HepG2 (cell line): ENCODE data around the gene SAXO1.

Source experiments
- ARNT ChIP-seq: fragments of 450-650 bp; IDR thresholded peaks from 2 replicates; pipeline ENCODE4 v1.6.1; 2017
- ATF6 ChIP-seq: sonication (generic); formaldehyde crosslinking; conservative IDR thresholded peaks from 2 replicates; pipeline ENCODE4 v1.4.0; 2020; ENCODE audit warnings: missing genetic modification reagents
- CTCF ChIP-seq: sonication (generic); formaldehyde crosslinking; IDR thresholded peaks from 2 replicates; pipeline ENCODE4 v1.5.0; 2020; ENCODE audit warnings: mild to moderate bottlenecking, missing genetic modification reagents, moderate library complexity
- ELF4 ChIP-seq: sonication (generic); formaldehyde crosslinking; IDR thresholded peaks from 2 replicates; pipeline ENCODE4 v1.5.0; 2020; ENCODE audit warnings: missing genetic modification reagents, mild to moderate bottlenecking, moderate library complexity, borderline replicate concordance
- GLMP ChIP-seq: sonication (generic); formaldehyde crosslinking; IDR thresholded peaks from 2 replicates; pipeline ENCODE4 v1.9.0; 2021; ENCODE audit warnings: missing genetic modification reagents, mild to moderate bottlenecking, borderline replicate concordance
- GPBP1L1 ChIP-seq: sonication (generic); formaldehyde crosslinking; IDR thresholded peaks from 2 replicates; pipeline ENCODE4 v1.5.0; 2020; ENCODE audit warnings: mild to moderate bottlenecking, missing genetic modification reagents
- NR2F1 ChIP-seq, 2 experiments: fragments of 450-650 bp in 1 of 2; formaldehyde crosslinking in 1 of 2; IDR thresholded peaks; 2 replicates each; pipeline versions ENCODE4 v1.5.0 to v1.6.1; 2016 to 2020; ENCODE audit warnings: mild to moderate bottlenecking in 1 of 2, missing compliant biosample characterization in 1 of 2, missing genetic modification reagents in 1 of 2, moderate library complexity in 1 of 2
- RAD21 ChIP-seq: fragments of 450-650 bp; formaldehyde crosslinking; IDR thresholded peaks from 2 replicates; pipeline ENCODE4 v1.5.0; 2020; ENCODE audit warnings: mild to moderate bottlenecking
- SMAD3 ChIP-seq: sonication (generic); formaldehyde crosslinking; IDR thresholded peaks from 2 replicates; pipeline ENCODE4 v1.4.0; 2020; ENCODE audit warnings: missing genetic modification reagents
- SP2 ChIP-seq: sonication (generic); formaldehyde crosslinking; IDR thresholded peaks from 2 replicates; pipeline ENCODE4 v1.5.1; 2020; ENCODE audit warnings: mild to moderate bottlenecking, missing genetic modification reagents
- ZFP37 ChIP-seq: sonication (generic); formaldehyde crosslinking; IDR thresholded peaks from 2 replicates; pipeline ENCODE4 v1.4.0; 2020; ENCODE audit warnings: missing genetic modification reagents, borderline replicate concordance
- ZNF253 ChIP-seq: sonication (generic); formaldehyde crosslinking; IDR thresholded peaks from 2 replicates; pipeline ENCODE4 v1.8.0; 2022; ENCODE audit warnings: mild to moderate bottlenecking, missing genetic modification reagents, borderline replicate concordance
- ZNF350 ChIP-seq: sonication (generic); formaldehyde crosslinking; IDR thresholded peaks from 2 replicates; pipeline ENCODE4 v1.4.0; 2020; ENCODE audit warnings: mild to moderate bottlenecking, low read depth, missing genetic modification reagents, borderline replicate concordance

GRCh38 chr9:18893491-18893890 lies 139.5 kb downstream of the SAXO1 start:
- no peak for TF ChIP-seq CTCF (CRISPR knock-in tag)
- TF ChIP-seq GLMP (CRISPR knock-in tag), result no peak
- TF ChIP-seq ZNF350, result no peak
- TF ChIP-seq NR2F1 (CRISPR knock-in tag; IDR thresholded peaks at IDR 0.05), result no peak
- TF ChIP-seq ZNF253, result no peak
- no peak for TF ChIP-seq ELF4 (CRISPR knock-in tag)
- TF ChIP-seq SMAD3 (CRISPR knock-in tag), result no peak
- no peak for TF ChIP-seq GPBP1L1 (CRISPR knock-in tag)
- TF ChIP-seq SP2 (CRISPR knock-in tag), result no peak
- TF ChIP-seq ARNT, result no peak
- TF ChIP-seq ZFP37 (CRISPR knock-in tag), result no peak
- no peak for TF ChIP-seq RAD21 (CRISPR knock-in tag)
- TF ChIP-seq ATF6, result no peak
